Measurements from ENCODE around the gene CASZ1.

- TF ChIP-seq EP300 (IDR thresholded peaks at IDR 0.05; ENCODE audit: borderline replicate concordance) (no peak), REST (IDR thresholded peaks at IDR 0.05; ENCODE audit: low read depth) (no peak)
- TF ChIP-seq, protein P1, sequence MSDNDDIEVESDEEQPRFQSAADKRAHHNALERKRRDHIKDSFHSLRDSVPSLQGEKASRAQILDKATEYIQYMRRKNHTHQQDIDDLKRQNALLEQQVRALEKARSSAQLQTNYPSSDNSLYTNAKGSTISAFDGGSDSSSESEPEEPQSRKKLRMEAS (IDR thresholded peaks at IDR 0.05), result no peak
Measured at GRCh38 chr1:10615932-10616671, 180.3 kb downstream of the CASZ1 start.

All from Ishikawa (cell line).